B cell (primary cell): ENCODE results near the gene TSC1. TPM values are rescaled to one million over a fixed set of nuclear protein-coding genes. Genes with fewer than 3 reads are reported as not detected.

ENCODE experiments used
- ATAC-seq: fragments of 200-7000 bp; cut with Tn5 transposase; one replicate; pipeline ENCODE4 v1.10.0; 2021; ENCODE audit warnings: low read depth, mild to moderate bottlenecking, moderate number of reproducible peaks, moderate library complexity
- CTCF ChIA-PET: fragments of 350-600 bp; sonication (Branson Sonifier 250); formaldehyde crosslinking; loops from one replicate; lab custom pipeline; 2021; ENCODE audit warnings: antibody characterized with exemption, inconsistent platforms; lab: Charles Lee
- POLR2A ChIA-PET: fragments of 350-600 bp; sonication (Branson Sonifier 250); formaldehyde crosslinking; loops from one replicate; lab custom pipeline; 2021; ENCODE audit warnings: antibody characterized with exemption; lab: Charles Lee
- DNase-seq: peaks from one replicate; pipeline ENCODE4 v3.0.0; 2013
- H2AFZ ChIP-seq: 2 replicates; pipeline ENCODE4 v1.6.1; 2012; ENCODE audit warnings: mild to moderate bottlenecking, low read depth, low read length; ENCODE audit not compliant: insufficient read depth, poor library complexity, severe bottlenecking
- H3K27ac ChIP-seq, 2 donors: 1 replicate in 1 of 2; 2 replicates in 1 of 2; pipeline ENCODE4 v1.5.1; 2012 to 2013; ENCODE audit warnings: low read length in 2 of 2, mild to moderate bottlenecking in 2 of 2, moderate library complexity in 1 of 2
- H3K27me3 ChIP-seq, 4 experiments: fragments of 200-600 bp in 1 of 4; sonication (generic) in 1 of 4; replicated peaks in 1 of 4; 1 replicate in 2 of 4; 2 replicates in 2 of 4; pipeline versions ENCODE4 v1.6.1 to v1.7.0; 2013 to 2016; ENCODE audit warnings: low read length in 3 of 4, mild to moderate bottlenecking in 2 of 4, mixed read lengths in 1 of 4, moderate library complexity in 1 of 4; ENCODE audit not compliant: insufficient read depth in 4 of 4, control insufficient read depth in 3 of 4; ENCODE audit errors: control extremely low read depth in 1 of 4
- H3K36me3 ChIP-seq, 2 experiments: replicated peaks in 1 of 2; 1 replicate in 1 of 2; 2 replicates in 1 of 2; pipeline versions ENCODE4 v1.6.1 to v1.7.1; 2013; ENCODE audit warnings: low read length in 1 of 2; ENCODE audit not compliant: insufficient read depth in 2 of 2, control insufficient read depth in 1 of 2; ENCODE audit errors: control extremely low read depth in 1 of 2, extremely low read depth in 1 of 2
- H3K4me1 ChIP-seq, 2 donors: fragments of 200-600 bp in 1 of 2; sonication (generic) in 1 of 2; 1 replicate in 1 of 2; 2 replicates in 1 of 2; pipeline versions ENCODE4 v1.5.1 to v1.6.1; 2013 to 2017; ENCODE audit warnings: low read length in 2 of 2; ENCODE audit not compliant: control insufficient read depth in 2 of 2, insufficient read depth in 2 of 2
- H3K4me2 ChIP-seq: replicated peaks from 2 replicates; pipeline ENCODE3; 2012; ENCODE audit warnings: mild to moderate bottlenecking, low read depth, low read length; ENCODE audit not compliant: poor library complexity, severe bottlenecking
- H3K4me3 ChIP-seq, 5 experiments: fragments of 200-600 bp in 1 of 5; sonication (generic) in 1 of 5; 1 replicate in 3 of 5; 2 replicates in 2 of 5; pipeline versions ENCODE4 v1.5.1 to v1.7.0; 2011 to 2016; ENCODE audit warnings: low read length in 4 of 5, mild to moderate bottlenecking in 4 of 5, low read depth in 2 of 5, control low read depth in 1 of 5, moderate library complexity in 1 of 5; ENCODE audit not compliant: insufficient read depth in 1 of 5; ENCODE audit errors: control extremely low read depth in 1 of 5, extremely low read depth in 1 of 5
- H3K79me2 ChIP-seq: fragments of 200-600 bp; sonication (generic); one replicate; pipeline ENCODE4 v1.6.0; 2016; ENCODE audit warnings: low read length; ENCODE audit not compliant: control insufficient read depth, insufficient read depth
- H3K9ac ChIP-seq: fragments of 200-600 bp; sonication (generic); 2 replicates; pipeline ENCODE4 v1.6.1; 2017; ENCODE audit warnings: mild to moderate bottlenecking, low read length, moderate library complexity
- H3K9me3 ChIP-seq, 3 donors: one replicate each; pipeline versions ENCODE4 v1.6.1 to v1.7.1; 2013; ENCODE audit warnings: low read length in 2 of 3; ENCODE audit not compliant: control insufficient read depth in 2 of 3, insufficient read depth in 1 of 3; ENCODE audit errors: control extremely low read depth in 1 of 3
- H4K20me1 ChIP-seq: 2 replicates; pipeline ENCODE4 v1.6.0; 2012; ENCODE audit warnings: mild to moderate bottlenecking, low read length; ENCODE audit not compliant: insufficient read depth, control insufficient read depth, poor library complexity, severe bottlenecking
- H3K27ac Mint-ChIP-seq: one replicate; pipeline ENCODE4 v1.8.0; 2021; ENCODE audit warnings: mixed read lengths
- H3K27me3 Mint-ChIP-seq: one replicate; pipeline ENCODE4 v1.8.0; 2021; ENCODE audit warnings: mixed read lengths
- H3K4me1 Mint-ChIP-seq: one replicate; pipeline ENCODE4 v1.8.0; 2021; ENCODE audit warnings: mixed read lengths
- H3K4me3 Mint-ChIP-seq: one replicate; pipeline ENCODE4 v1.8.0; 2021; ENCODE audit warnings: mixed read lengths
- H3K9me3 Mint-ChIP-seq: one replicate; pipeline ENCODE4 v1.8.0; 2022; ENCODE audit warnings: mixed read lengths; ENCODE audit not compliant: insufficient read depth
- CTCF ChIP-seq: fragments of 200-600 bp; IDR thresholded peaks from one replicate; pipeline ENCODE4 v1.8.0; 2022; ENCODE audit warnings: antibody characterized with exemption, mild to moderate bottlenecking
- EZH2 ChIP-seq: IDR thresholded peaks from 2 replicates; pipeline ENCODE4 v1.6.1; 2012; ENCODE audit warnings: borderline replicate concordance, low read depth, mild to moderate bottlenecking, moderate library complexity, low read length; ENCODE audit not compliant: insufficient read depth, poor library complexity, severe bottlenecking
- WGBS: methylation state at CpG from one replicate; pipeline ENCODE4 v1.1.5; 2013; ENCODE audit warnings: missing lambda C conversion rate; ENCODE audit not compliant: insufficient coverage; 5-methylcytosine and 5-hydroxymethylcytosine counted together
- intact Hi-C: fragments of 100-400 bp; cut with micrococcal nuclease; formaldehyde crosslinking; loops from one replicate; pipeline ENCODE4 v1.10.0; 2022
- polyA plus RNA-seq: library from polyadenylated mRNA; depleted of rRNA; stranded (reverse); fragments of >200 nt; gene quantifications from 2 replicates; pipeline ENCODE4 v1.2.3, GENCODE V29; 2012
- small RNA-seq: library from RNA; depleted of rRNA; stranded (forward); fragments of <200 nt; gene quantifications from one replicate; pipeline ENCODE3, GENCODE V24; 2012; ENCODE audit warnings: low replicate concordance, low read depth; ENCODE audit not compliant: insufficient read length
- total RNA-seq, 2 donors: library from RNA; stranded (reverse); fragments of 120-200 nt in 1 of 2; gene quantifications; 1 replicate in 1 of 2; 2 replicates in 1 of 2; pipeline versions ENCODE4 v1.2.3 to v1.2.4, GENCODE V29; 2013 to 2022

TSC1 gene
- total and polyA plus RNA-seq, 2 donors (not counting 1 experiment from before 2014, with no cell fraction given) = 34.4 to 102 TPM

DNA sequence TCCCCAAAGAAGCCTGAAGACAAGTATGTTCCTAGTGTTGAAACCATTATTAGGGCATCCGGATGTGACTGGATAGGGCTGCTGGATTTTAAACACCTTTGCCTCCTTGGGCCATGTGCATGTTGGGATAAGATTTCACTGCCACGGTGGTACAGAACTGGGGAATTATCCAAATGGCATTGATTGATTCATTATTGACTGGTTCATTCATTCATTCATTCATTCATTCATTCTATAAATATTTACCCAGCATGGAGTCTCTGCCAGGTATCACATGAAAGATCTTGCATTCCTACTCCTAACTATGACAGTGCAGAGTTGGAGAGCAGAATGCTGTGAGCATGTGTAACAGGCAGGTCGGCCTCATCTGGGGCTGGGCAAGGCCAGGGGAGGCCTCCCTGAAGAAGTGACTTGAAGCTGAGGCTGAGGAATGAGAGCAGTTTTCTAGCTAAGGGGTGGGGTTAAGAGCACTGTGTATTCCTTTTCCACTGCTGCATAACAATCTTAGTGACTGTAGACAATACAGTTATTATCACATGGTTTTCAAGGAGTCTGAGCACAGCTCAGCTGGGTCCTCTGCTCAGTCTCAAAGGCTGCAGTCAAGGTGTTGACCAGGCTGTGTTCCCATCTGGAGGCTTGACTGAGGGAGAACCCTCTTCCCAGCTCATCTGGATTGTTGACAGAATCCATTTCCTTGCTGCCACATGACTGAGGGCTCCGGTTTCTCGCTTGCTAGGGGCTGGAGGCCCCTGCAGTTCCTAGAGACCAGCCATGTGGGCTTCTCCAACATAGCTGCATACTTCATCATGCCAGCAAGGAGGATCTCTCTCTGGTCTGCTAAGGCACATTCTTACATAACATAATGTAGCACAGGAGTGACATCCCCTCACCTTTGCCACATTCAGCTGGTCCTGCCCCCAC is 102.0 kb downstream of the TSC1 start:
- POLR2A ChIA-PET = no interaction called here
- TF ChIP-seq CTCF (no peak), EZH2 (no peak)
- Mint-ChIP-seq H3K27ac (no peak overlapping the region), H3K9me3 (no peaks in the 10 kb centered on the region), H3K27me3 (no peaks in the 10 kb centered on the region), H3K4me1 (no peaks in the 10 kb centered on the region), H3K4me3 (no peak overlapping the region)
- no peaks in the 10 kb centered on the region for H3K36me3 ChIP-seq
- WGBS = 96% methylated on average over 3 of the region's 5 CpGs
- no peak overlapping the region for H3K4me2 ChIP-seq
- H3K9me3 ChIP-seq = no peaks in the 10 kb centered on the region
- H3K9ac ChIP-seq = no peak overlapping the region
- H3K79me2 ChIP-seq = no peaks in the 10 kb centered on the region
- H3K27me3 ChIP-seq = no peaks in the 10 kb centered on the region
- intact Hi-C loops = no loop called here
- H3K4me1 ChIP-seq = no peaks in the 10 kb centered on the region
- no peak for ATAC-seq
- no peak overlapping the region for H2AFZ ChIP-seq
- CTCF ChIA-PET = no interaction called here
- no peak for DNase-seq
- no peak overlapping the region for H3K4me3 ChIP-seq
- H4K20me1 ChIP-seq = no peaks in the 10 kb centered on the region
- no peak overlapping the region for H3K27ac ChIP-seq

Small RNAs within 50 kb of the gene (small RNA-seq; reads per million reads assigned to genes)
- gene AL593851.1 (not detected), gene MIR548AW (not detected), gene RNU7-21P (not detected)

Other genes starting within 250 kb of the TSC1 start
- 1.9 and 4.4 TPM in 2 replicates for gene AK8, start 66.3 kb downstream of the TSC1 start, total RNA-seq
- gene AK8, start 66.3 kb downstream of the TSC1 start, polyA plus RNA-seq = 1.8 and 8.6 TPM in 2 replicates
- gene SPACA9, start 65.7 kb downstream of the TSC1 start, total RNA-seq = 2.4 and 2.8 TPM in 2 replicates
- gene SPACA9, start 65.7 kb downstream of the TSC1 start, polyA plus RNA-seq = 2.9 and 4.5 TPM in 2 replicates
- 0.85 TPM in 1 of 2 replicates, not detected in the other for gene GFI1B, start 34.1 kb upstream of the TSC1 start, total RNA-seq
- 0.09 and 0.63 TPM in 2 replicates for gene GFI1B, start 34.1 kb upstream of the TSC1 start, polyA plus RNA-seq
- gene GTF3C5, start 86.4 kb upstream of the TSC1 start, total RNA-seq = 77.3 and 80.5 TPM in 2 replicates
- 91.2 and 101 TPM in 2 replicates for gene GTF3C5, start 86.4 kb upstream of the TSC1 start, polyA plus RNA-seq
- gene CEL, start 117.4 kb upstream of the TSC1 start, total RNA-seq = 0.57 and 0.61 TPM in 2 replicates
- gene CEL, start 117.4 kb upstream of the TSC1 start, polyA plus RNA-seq = 0.51 and 0.75 TPM in 2 replicates
- 55.7 and 62.4 TPM in 2 replicates for gene RALGDS, start 176.6 kb upstream of the TSC1 start, total RNA-seq
- gene RALGDS, start 176.6 kb upstream of the TSC1 start, polyA plus RNA-seq = 87.9 and 88.0 TPM in 2 replicates
- gene GBGT1, start 219.3 kb upstream of the TSC1 start, total RNA-seq = 52.7 and 57.9 TPM in 2 replicates
- 15.2 and 19.6 TPM in 2 replicates for gene GBGT1, start 219.3 kb upstream of the TSC1 start, polyA plus RNA-seq